Neural cell (in vitro differentiated cells): ENCODE measurements around the gene AGXT.

Experiments used
- EP300 ChIP-seq: fragments of 450-650 bp; conservative IDR thresholded peaks from 2 replicates; pipeline ENCODE4 v1.6.1; 2014; ENCODE audit warnings: antibody characterized with exemption, mild to moderate bottlenecking, moderate library complexity; ENCODE audit not compliant: poor library complexity, severe bottlenecking
- EZH2 ChIP-seq: fragments of 200-600, 300-800 bp; shearing (Covaris generic), sonication (generic); IDR thresholded peaks from 2 replicates; pipeline ENCODE4 v1.6.1; 2014; ENCODE audit warnings: antibody characterized with exemption, low read length, borderline replicate concordance, mild to moderate bottlenecking; ENCODE audit not compliant: insufficient read depth, poor library complexity, severe bottlenecking
- MXI1 ChIP-seq: fragments of 450-650 bp; conservative IDR thresholded peaks from 2 replicates; pipeline ENCODE4 v1.6.1; 2014; ENCODE audit warnings: antibody characterized with exemption, mild to moderate bottlenecking; ENCODE audit not compliant: poor library complexity, severe bottlenecking
- POLR2AphosphoS5 ChIP-seq: IDR thresholded peaks from 2 replicates; pipeline ENCODE4 v1.6.1; 2012
- RAD21 ChIP-seq: fragments of 450-650 bp; conservative IDR thresholded peaks from 2 replicates; pipeline ENCODE4 v1.6.1; 2014; ENCODE audit warnings: antibody characterized with exemption, mild to moderate bottlenecking, moderate library complexity
- SMC3 ChIP-seq: fragments of 450-650 bp; conservative IDR thresholded peaks from 2 replicates; pipeline ENCODE4 v1.6.1; 2014; ENCODE audit warnings: antibody characterized with exemption, mild to moderate bottlenecking, moderate library complexity; ENCODE audit not compliant: poor library complexity
- TAF1 ChIP-seq: IDR thresholded peaks from 2 replicates; pipeline ENCODE4 v1.6.1; 2012; ENCODE audit warnings: low read depth
- TF ChIP-seq, protein P1 (sequence below): fragments of 450-650 bp; IDR thresholded peaks from 2 replicates; pipeline ENCODE4 v1.5.1; 2014; ENCODE audit warnings: antibody characterized with exemption, mild to moderate bottlenecking, moderate library complexity; ENCODE audit not compliant: poor library complexity, severe bottlenecking
- TF ChIP-seq, protein P2 (sequence below): IDR thresholded peaks from 2 replicates; pipeline ENCODE4 v1.6.1; 2012; ENCODE audit warnings: borderline replicate concordance

DNA sequence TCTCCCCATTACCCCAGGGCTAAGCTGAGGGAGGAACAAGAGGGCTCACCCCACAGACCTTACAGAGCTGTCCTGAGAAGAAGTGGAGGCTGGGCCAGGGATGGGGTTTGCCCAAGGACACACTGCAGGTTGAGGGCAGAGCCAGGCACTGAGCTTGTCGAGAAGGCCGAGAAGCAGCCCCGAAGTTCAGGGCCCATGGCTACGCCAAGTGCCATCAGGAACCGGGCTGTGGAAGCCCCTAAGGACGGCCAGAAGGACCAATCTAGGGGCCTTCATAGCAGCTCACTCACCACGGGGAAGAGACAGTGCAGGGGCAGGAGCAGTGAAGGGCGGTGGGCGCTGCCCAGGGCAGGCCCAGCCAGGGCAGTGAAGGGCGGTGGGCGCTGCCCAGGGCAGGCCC lies 18.6 kb upstream of the AGXT start:
- TF ChIP-seq, protein P1, sequence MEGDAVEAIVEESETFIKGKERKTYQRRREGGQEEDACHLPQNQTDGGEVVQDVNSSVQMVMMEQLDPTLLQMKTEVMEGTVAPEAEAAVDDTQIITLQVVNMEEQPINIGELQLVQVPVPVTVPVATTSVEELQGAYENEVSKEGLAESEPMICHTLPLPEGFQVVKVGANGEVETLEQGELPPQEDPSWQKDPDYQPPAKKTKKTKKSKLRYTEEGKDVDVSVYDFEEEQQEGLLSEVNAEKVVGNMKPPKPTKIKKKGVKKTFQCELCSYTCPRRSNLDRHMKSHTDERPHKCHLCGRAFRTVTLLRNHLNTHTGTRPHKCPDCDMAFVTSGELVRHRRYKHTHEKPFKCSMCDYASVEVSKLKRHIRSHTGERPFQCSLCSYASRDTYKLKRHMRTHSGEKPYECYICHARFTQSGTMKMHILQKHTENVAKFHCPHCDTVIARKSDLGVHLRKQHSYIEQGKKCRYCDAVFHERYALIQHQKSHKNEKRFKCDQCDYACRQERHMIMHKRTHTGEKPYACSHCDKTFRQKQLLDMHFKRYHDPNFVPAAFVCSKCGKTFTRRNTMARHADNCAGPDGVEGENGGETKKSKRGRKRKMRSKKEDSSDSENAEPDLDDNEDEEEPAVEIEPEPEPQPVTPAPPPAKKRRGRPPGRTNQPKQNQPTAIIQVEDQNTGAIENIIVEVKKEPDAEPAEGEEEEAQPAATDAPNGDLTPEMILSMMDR: no peak
- TF ChIP-seq EZH2: no peak
- no peak for TF ChIP-seq EP300
- TF ChIP-seq POLR2AphosphoS5: no peak
- TF ChIP-seq MXI1: no peak
- TF ChIP-seq TAF1: no peak
- no peak for TF ChIP-seq RAD21
- no peak for TF ChIP-seq SMC3
- TF ChIP-seq, protein P2, sequence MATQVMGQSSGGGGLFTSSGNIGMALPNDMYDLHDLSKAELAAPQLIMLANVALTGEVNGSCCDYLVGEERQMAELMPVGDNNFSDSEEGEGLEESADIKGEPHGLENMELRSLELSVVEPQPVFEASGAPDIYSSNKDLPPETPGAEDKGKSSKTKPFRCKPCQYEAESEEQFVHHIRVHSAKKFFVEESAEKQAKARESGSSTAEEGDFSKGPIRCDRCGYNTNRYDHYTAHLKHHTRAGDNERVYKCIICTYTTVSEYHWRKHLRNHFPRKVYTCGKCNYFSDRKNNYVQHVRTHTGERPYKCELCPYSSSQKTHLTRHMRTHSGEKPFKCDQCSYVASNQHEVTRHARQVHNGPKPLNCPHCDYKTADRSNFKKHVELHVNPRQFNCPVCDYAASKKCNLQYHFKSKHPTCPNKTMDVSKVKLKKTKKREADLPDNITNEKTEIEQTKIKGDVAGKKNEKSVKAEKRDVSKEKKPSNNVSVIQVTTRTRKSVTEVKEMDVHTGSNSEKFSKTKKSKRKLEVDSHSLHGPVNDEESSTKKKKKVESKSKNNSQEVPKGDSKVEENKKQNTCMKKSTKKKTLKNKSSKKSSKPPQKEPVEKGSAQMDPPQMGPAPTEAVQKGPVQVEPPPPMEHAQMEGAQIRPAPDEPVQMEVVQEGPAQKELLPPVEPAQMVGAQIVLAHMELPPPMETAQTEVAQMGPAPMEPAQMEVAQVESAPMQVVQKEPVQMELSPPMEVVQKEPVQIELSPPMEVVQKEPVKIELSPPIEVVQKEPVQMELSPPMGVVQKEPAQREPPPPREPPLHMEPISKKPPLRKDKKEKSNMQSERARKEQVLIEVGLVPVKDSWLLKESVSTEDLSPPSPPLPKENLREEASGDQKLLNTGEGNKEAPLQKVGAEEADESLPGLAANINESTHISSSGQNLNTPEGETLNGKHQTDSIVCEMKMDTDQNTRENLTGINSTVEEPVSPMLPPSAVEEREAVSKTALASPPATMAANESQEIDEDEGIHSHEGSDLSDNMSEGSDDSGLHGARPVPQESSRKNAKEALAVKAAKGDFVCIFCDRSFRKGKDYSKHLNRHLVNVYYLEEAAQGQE: no peak
